PC-3 (cell line): ENCODE measurements around the gene KCTD8.

Experiments
- EZH2 ChIP-seq: fragments of 300-600 bp; sonication (generic); IDR thresholded peaks from one replicate; pipeline ENCODE4 v1.6.1; 2017; ENCODE audit warnings: antibody characterized with exemption, mild to moderate bottlenecking, low read length; ENCODE audit not compliant: unreplicated experiment
- EZH2phosphoT487 ChIP-seq: fragments of 300-600 bp; sonication (generic); IDR thresholded peaks from 2 replicates; pipeline ENCODE4 v1.6.1; 2018; ENCODE audit warnings: mild to moderate bottlenecking, antibody characterized with exemption, low read length, borderline replicate concordance

GRCh38 chr4:44279066-44279465 is 169.5 kb downstream of the KCTD8 start:
- no peak for TF ChIP-seq EZH2phosphoT487
- TF ChIP-seq EZH2 = no peak
